ENCODE measurements around the gene ZC3HAV1L.
A peak's percentile ranks its signal among the peaks of the same experiment; 100 is the strongest.

DNA sequence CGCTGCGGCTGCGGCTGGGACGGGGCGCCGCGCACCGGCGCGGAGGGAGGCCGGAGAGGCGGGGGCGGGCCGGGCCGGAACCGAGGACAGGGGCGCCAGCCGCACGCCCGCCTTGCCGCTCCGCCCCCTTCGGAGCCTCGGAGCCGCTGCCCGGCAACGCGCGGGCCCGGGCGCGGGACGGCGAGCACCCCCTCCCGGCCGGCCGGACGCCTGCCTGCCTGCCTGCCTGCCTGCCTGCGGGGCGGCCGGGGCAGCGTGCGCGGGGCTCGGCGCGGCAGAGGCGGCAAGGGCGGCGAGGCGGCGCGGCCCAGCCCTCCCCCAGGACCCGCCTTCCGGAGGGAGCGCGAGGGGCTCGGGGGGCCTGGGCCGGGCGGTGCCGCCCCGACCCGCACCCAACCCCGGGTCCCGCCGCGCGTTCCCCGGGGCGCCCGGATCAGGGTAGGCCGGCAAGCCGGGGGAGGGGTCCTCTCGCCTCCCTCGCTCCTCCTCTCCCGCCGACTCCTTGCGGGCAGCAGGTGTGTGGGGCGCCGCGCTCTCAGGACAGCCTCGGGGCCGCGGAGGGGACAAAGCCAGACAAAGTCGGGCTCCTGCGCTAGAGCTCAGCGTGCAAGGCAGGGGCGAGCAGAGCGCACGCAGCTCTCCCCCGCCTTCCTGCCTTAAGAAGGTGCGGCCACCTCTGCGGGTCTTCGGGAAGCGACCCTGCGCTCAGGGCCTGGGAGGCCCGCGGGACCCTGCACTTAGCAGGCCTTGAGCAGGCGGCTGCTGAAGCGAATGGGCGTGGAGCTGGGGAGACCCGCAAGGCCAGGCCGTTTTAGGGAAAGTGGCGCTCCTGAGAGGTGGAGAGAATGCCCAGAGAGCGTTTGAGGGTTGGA lies 54.3 kb downstream of the ZC3HAV1L start, which contains the start of gene KIAA1549:
- TF ChIP-seq EP300 (IDR thresholded peaks at IDR 0.05): no peak
- TF ChIP-seq, protein P1, sequence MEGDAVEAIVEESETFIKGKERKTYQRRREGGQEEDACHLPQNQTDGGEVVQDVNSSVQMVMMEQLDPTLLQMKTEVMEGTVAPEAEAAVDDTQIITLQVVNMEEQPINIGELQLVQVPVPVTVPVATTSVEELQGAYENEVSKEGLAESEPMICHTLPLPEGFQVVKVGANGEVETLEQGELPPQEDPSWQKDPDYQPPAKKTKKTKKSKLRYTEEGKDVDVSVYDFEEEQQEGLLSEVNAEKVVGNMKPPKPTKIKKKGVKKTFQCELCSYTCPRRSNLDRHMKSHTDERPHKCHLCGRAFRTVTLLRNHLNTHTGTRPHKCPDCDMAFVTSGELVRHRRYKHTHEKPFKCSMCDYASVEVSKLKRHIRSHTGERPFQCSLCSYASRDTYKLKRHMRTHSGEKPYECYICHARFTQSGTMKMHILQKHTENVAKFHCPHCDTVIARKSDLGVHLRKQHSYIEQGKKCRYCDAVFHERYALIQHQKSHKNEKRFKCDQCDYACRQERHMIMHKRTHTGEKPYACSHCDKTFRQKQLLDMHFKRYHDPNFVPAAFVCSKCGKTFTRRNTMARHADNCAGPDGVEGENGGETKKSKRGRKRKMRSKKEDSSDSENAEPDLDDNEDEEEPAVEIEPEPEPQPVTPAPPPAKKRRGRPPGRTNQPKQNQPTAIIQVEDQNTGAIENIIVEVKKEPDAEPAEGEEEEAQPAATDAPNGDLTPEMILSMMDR (IDR thresholded peaks at IDR 0.05): peak in 2 of 4 experiments; percentile 38
